HG03103 (cell line): ENCODE data around the gene SELENOO.
"Not testable (repeated sequence)": the region's sequence is repeated elsewhere in the genome, so short reads cannot be mapped to it uniquely, and the experiment has no call there.

Source experiments
- ATAC-seq: cut with Tn5 transposase; IDR thresholded peaks from one replicate; pipeline ENCODE4 v1.9.1; 2021; ENCODE audit warnings: low read depth; ENCODE audit not compliant: unreplicated experiment

The SELENOO gene

GRCh38 chr22:50200461-50201190 is at the start of gene SELENOO:
Gene SELENOO, plus strand, starts transcription at chr22:50201011. Its CDS starts 26 bp downstream, at chr22:50201037.
- peak; percentile 54 for ATAC-seq

- ATAC-seq, result no peak
Observed at GRCh38 chr22:50151571-50152537, 49.0 kb upstream of the SELENOO start.

- no peak for ATAC-seq
Observed at GRCh38 chr22:50153056-50153755, 47.6 kb upstream of the SELENOO start.

- no peak for ATAC-seq
Observed at GRCh38 chr22:50153756-50154140, 47.1 kb upstream of the SELENOO start.

- ATAC-seq, result no peak
Observed at GRCh38 chr22:50157709-50158375, 43.0 kb upstream of the SELENOO start.

- no peak for ATAC-seq
Observed at GRCh38 chr22:50160947-50161346, 39.9 kb upstream of the SELENOO start.

GRCh38 chr22:50161508-50162390 is 39.1 kb upstream of the SELENOO start:
- no peak for ATAC-seq

GRCh38 chr22:50162391-50162956 is 38.3 kb upstream of the SELENOO start:
- ATAC-seq, result no peak

GRCh38 chr22:50165436-50166123 is 35.2 kb upstream of the SELENOO start:
- ATAC-seq, result no peak

- no peak for ATAC-seq
Observed at GRCh38 chr22:50167689-50168489, 32.9 kb upstream of the SELENOO start.

GRCh38 chr22:50168490-50169180 is 32.2 kb upstream of the SELENOO start:
- ATAC-seq, result not testable (repeated sequence)

GRCh38 chr22:50169181-50169759 is 31.5 kb upstream of the SELENOO start:
- ATAC-seq, result no peak

- ATAC-seq, result no peak
Observed at GRCh38 chr22:50169774-50170341, 31.0 kb upstream of the SELENOO start.

- no peak for ATAC-seq
Observed at GRCh38 chr22:50170453-50171318, 30.1 kb upstream of the SELENOO start, which contains the start of gene PANX2. Gene PANX2, plus strand, starts transcription at chr22:50170731. Its CDS starts 0 bp downstream, at chr22:50170731.

GRCh38 chr22:50171319-50171964 is 29.4 kb upstream of the SELENOO start:
- no peak for ATAC-seq
